COR-L47 (cell line): Measurements from ENCODE around the gene PRR19.

Experiments
- DNase-seq: peaks from one replicate; lab custom pipeline; 2025; lab: John Stamatoyannopoulos, UW

The PRR19 gene

DNA sequence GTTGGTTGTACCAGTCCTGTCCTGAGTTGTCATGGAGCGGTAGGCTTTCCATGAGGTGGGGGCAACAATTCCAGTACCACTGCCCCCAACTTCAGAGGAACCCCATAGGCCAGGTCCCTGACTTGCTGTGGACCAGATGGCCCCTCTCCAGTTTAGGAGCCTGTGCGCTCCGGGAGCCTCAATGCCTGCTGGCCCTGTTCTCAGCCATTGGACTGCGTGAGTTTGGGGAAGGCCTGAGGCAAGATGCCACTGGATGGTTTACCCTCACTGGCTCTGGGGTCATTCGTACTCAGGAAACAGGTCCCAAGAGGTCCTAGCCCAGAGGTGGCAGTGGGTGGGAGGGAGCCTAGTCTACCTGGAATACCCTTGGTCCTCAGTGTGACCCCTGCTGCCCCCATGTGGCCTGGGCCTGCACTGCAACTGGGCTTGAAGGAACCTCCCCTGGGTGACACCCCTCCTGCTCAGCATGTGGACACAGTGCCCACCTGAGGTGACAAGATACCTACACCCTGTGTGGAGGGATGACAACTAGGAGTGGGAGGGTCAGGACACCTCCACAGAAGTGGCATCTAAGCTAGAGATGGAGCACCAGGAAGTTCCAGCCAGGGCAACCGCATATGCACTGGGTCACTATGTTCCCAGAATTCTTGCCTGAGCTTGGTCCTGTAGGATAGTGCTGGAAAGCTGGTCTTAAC, 6.0 kb upstream of the PRR19 start:
- peak; percentile 69 for DNase-seq

DNA sequence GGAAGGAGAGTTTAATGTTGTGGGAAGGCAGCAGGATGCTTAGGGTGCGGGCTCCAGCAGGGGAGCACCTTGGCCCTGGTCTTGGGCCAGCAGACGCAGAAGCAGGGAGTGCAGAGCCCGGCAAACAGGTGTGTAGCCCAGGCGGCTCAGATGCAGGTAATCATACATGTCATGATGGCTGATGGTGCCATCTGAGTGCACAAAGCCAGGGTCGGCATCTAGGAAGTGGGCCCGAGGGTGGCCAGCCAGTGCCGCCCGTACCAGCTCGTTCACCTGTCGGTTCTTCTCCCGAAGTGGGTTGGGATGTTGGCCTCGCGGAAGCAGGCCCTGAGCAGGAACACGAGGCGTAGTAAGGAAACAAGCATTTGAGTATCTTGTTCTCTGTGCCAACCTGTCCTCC, 4.9 kb upstream of the PRR19 start:
- no peak for DNase-seq

DNA sequence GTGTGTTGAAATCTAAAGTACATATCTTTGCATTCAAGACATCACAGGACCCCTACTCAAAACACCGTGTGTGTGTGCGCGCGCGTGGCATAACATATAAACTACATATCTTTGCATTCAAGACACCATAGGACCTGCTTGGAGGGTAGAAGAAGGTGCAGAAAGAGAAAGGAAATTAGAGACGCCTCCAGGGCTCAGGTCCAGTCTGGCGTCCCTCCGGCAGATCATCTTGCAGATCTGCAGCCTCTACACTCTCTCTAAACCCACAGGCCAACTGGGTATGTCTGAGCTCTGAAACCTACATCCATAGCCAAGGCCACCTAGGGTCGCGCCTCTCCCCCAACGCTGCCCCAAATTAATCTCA, 1.2 kb downstream of the PRR19 start:
- DNase-seq = no peak

- no peak for DNase-seq
Measured at GRCh38 chr19:42303876-42304275, 1.9 kb downstream of the PRR19 start.

- DNase-seq = no peak
Measured at GRCh38 chr19:42306646-42307045, 4.7 kb downstream of the PRR19 start.

GRCh38 chr19:42309686-42310085, 7.8 kb downstream of the PRR19 start:
- no peak for DNase-seq

DNA sequence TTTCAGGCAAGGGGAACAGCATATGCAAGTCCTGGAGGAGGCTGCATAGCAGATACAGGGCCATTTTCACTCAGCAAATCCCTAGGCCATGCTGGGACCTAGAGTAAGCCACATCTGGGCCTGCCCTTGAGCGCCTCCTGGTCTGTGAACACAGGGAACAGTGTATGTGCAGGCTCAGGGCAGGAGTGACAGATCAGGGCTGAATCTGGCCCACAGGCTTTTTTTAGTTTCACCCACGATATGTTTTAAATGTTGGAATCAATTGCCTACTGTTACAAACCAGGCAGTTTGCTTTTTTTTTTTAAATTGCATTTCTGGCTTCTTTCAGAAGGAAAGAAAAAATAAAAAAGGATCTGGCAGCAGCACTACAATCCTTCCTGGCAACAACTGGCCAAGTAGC, 9.7 kb downstream of the PRR19 start:
- no peak for DNase-seq

GRCh38 chr19:42312370-42312769, 10.4 kb downstream of the PRR19 start:
- DNase-seq = no peak

DNA sequence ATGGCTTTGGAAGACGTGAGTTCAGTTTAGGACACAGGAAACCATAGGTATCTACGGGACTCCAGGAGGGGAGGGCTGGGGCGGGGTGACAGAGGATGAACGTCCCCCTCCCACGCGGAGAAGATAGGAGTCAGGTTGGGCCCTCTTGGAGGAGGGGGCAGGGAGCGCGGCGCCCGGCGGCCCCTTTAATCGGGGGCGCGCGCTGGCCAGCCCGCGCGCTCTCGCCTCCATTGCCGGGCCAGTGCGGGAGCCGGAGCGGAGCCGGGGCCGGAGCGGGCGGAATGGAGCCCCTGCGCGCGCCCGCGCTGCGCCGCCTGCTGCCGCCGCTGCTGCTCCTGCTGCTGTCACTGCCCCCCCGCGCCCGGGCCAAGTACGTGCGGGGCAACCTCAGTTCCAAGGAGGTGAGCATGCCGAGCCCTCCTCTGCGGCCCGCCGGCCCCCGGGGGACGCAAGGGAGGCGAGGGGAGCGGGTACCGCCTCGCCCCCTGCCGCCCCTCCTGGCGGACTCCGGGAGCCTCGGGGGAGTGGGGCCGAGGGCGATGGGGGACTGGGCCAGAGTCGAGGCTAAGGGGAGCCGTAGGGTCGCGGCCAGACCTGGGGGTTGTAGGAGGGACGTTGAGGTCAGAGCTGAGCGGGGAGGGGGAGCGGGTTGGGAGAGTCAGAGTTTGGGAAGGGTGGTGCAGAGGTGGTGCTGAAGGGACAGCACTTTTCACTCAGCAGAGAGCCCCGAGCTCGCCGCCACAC, 11.3 kb downstream of the PRR19 start, which contains the start of gene TMEM145:
Gene TMEM145 (plus strand): TSS at position 214 of the 744 bp plus-strand sequence. CDS start 68 bp downstream, at position 282.
- peak; percentile 54 for DNase-seq

DNA sequence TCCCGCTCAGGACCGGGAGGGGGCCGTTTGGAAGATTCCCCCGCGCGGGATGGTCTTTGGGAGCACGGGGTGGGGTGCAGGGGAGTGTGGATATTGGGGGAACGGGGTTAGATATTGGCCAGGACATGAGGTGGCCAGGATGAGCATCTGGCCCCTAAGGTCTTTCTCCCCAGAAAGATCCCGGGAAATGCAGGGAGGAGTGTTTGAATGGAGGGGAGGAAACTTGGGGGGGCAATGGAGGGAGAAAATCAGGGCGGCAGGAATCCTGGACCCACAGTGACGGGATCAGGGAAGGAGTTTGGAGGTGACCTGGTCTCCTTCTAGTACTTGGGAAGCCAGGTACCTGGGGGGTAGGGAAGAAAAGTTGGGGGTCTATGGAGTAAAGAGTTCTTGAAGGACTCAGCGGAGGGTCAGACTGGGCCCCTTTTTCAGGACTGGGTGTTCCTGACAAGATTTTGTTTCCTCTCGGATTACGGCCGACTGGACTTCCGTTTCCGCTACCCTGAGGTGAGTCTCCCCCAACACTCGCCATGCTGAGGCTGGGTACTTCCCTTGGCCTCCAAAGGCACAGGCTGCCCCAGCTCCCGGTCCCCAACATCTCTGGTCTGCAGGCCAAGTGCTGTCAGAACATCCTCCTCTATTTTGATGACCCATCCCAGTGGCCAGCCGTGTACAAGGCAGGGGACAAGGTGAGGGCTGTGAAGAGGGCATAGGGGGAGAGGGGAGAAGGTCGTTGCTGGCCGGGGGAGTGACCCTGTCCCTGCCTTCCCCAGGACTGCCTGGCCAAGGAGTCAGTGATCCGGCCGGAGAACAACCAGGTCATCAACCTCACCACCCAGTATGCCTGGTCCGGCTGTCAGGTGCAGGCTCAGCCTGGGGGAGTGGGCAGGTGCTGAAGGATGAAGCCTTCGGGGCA, 12.2 kb downstream of the PRR19 start:
- no peak for DNase-seq

DNA sequence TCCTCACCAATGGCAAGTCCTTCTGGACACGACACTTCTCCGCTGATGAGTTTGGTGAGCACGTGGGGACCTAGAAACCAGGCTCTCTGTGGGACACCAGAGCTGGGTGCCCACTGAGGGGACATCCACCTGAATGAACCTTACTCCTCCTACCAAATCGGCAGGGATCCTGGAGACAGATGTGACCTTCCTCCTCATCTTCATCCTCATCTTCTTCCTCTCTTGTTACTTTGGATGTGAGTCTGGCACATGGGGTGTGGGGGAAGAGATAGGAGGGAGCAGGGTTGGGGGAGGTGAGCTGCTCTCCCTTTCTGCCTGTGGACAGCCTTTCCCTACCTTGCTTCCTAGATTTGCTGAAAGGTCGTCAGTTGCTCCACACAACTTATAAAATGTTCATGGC, 13.1 kb downstream of the PRR19 start:
- no peak for DNase-seq

DNA sequence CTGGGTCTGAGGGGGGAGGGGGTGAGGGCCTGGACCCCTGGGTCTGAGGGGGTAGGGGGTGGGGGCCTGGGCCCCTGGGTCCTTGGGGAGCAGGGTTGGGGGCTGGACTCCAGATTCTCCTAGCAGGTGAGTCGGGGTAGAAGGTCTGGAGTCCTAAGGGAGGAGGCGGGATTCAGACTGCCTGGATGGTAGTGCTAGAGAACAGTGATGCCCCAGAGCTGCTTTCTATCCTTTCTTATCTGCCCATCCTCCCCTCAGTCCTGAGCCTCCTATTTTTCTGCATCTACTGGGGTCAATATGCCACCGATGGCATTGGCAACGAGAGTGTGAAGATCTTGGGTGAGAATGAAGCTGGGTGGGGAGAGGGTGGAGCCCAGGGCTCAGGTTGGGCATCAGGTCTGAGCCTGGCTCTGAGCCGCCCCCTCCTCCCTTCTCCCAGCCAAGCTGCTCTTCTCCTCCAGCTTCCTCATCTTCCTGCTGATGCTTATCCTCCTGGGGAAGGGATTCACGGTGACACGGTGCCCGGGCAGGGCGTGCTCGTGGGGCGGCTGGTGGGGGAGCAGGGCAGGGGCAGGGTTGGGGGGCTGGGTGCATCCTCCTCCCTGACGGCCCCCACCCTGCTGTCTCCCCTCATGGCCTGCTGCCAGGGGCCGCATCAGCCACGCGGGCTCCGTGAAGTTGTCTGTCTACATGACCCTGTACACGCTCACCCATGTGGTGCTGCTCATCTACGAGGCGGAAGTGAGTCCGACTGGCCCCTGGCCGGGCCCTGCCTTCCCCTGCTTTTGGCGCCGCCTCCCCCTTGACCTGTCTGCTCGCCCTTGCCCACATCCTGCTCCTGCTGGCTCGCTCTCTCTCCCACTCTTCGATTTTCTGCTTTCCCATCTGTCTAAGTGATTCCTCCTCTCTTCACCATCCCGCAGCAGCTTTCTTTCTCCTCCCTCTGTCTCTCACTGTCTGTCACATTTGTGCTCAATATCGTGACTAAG, 14.6 kb downstream of the PRR19 start:
- no peak for DNase-seq

GRCh38 chr19:42317535-42317934, 15.6 kb downstream of the PRR19 start:
- DNase-seq = no peak

GRCh38 chr19:42322305-42322704, 20.4 kb downstream of the PRR19 start:
- no peak for DNase-seq

GRCh38 chr19:42323473-42323851, 21.5 kb downstream of the PRR19 start:
- no peak for DNase-seq

GRCh38 chr19:42323852-42324654, 22.1 kb downstream of the PRR19 start:
- DNase-seq = no peak

- DNase-seq = no peak
Measured at GRCh38 chr19:42324655-42325307, 22.8 kb downstream of the PRR19 start.

GRCh38 chr19:42325308-42325895, 23.5 kb downstream of the PRR19 start, which contains the start of gene MEGF8:
Gene MEGF8, plus strand, starts transcription at chr19:42325635. Its CDS starts 609 bp downstream, at chr19:42326244.
- DNase-seq = peak; percentile 99
